B cell (primary cell): ENCODE results near the gene PCDHGA5. TPM values are rescaled to one million over a fixed set of nuclear protein-coding genes. Genes with fewer than 3 reads are reported as not detected.

Experiments used
- ATAC-seq: fragments of 200-7000 bp; cut with Tn5 transposase; one replicate; pipeline ENCODE4 v1.10.0; 2021; ENCODE audit warnings: low read depth, mild to moderate bottlenecking, moderate number of reproducible peaks, moderate library complexity
- CTCF ChIA-PET: fragments of 350-600 bp; sonication (Branson Sonifier 250); formaldehyde crosslinking; loops from one replicate; lab custom pipeline; 2021; ENCODE audit warnings: antibody characterized with exemption, inconsistent platforms; lab: Charles Lee
- POLR2A ChIA-PET: fragments of 350-600 bp; sonication (Branson Sonifier 250); formaldehyde crosslinking; loops from one replicate; lab custom pipeline; 2021; ENCODE audit warnings: antibody characterized with exemption; lab: Charles Lee
- DNase-seq: peaks from one replicate; pipeline ENCODE4 v3.0.0; 2013
- H2AFZ ChIP-seq: 2 replicates; pipeline ENCODE4 v1.6.1; 2012; ENCODE audit warnings: mild to moderate bottlenecking, low read depth, low read length; ENCODE audit not compliant: insufficient read depth, poor library complexity, severe bottlenecking
- H3K27ac ChIP-seq, 2 donors: 1 replicate in 1 of 2; 2 replicates in 1 of 2; pipeline ENCODE4 v1.5.1; 2012 to 2013; ENCODE audit warnings: low read length in 2 of 2, mild to moderate bottlenecking in 2 of 2, moderate library complexity in 1 of 2
- H3K27me3 ChIP-seq, 4 experiments: fragments of 200-600 bp in 1 of 4; sonication (generic) in 1 of 4; replicated peaks in 1 of 4; 1 replicate in 2 of 4; 2 replicates in 2 of 4; pipeline versions ENCODE4 v1.6.1 to v1.7.0; 2013 to 2016; ENCODE audit warnings: low read length in 3 of 4, mild to moderate bottlenecking in 2 of 4, mixed read lengths in 1 of 4, moderate library complexity in 1 of 4; ENCODE audit not compliant: insufficient read depth in 4 of 4, control insufficient read depth in 3 of 4; ENCODE audit errors: control extremely low read depth in 1 of 4
- H3K36me3 ChIP-seq, 2 experiments: replicated peaks in 1 of 2; 1 replicate in 1 of 2; 2 replicates in 1 of 2; pipeline versions ENCODE4 v1.6.1 to v1.7.1; 2013; ENCODE audit warnings: low read length in 1 of 2; ENCODE audit not compliant: insufficient read depth in 2 of 2, control insufficient read depth in 1 of 2; ENCODE audit errors: control extremely low read depth in 1 of 2, extremely low read depth in 1 of 2
- H3K4me1 ChIP-seq, 2 donors: fragments of 200-600 bp in 1 of 2; sonication (generic) in 1 of 2; 1 replicate in 1 of 2; 2 replicates in 1 of 2; pipeline versions ENCODE4 v1.5.1 to v1.6.1; 2013 to 2017; ENCODE audit warnings: low read length in 2 of 2; ENCODE audit not compliant: control insufficient read depth in 2 of 2, insufficient read depth in 2 of 2
- H3K4me2 ChIP-seq: replicated peaks from 2 replicates; pipeline ENCODE3; 2012; ENCODE audit warnings: mild to moderate bottlenecking, low read depth, low read length; ENCODE audit not compliant: poor library complexity, severe bottlenecking
- H3K4me3 ChIP-seq, 5 experiments: fragments of 200-600 bp in 1 of 5; sonication (generic) in 1 of 5; 1 replicate in 3 of 5; 2 replicates in 2 of 5; pipeline versions ENCODE4 v1.5.1 to v1.7.0; 2011 to 2016; ENCODE audit warnings: low read length in 4 of 5, mild to moderate bottlenecking in 4 of 5, low read depth in 2 of 5, control low read depth in 1 of 5, moderate library complexity in 1 of 5; ENCODE audit not compliant: insufficient read depth in 1 of 5; ENCODE audit errors: control extremely low read depth in 1 of 5, extremely low read depth in 1 of 5
- H3K79me2 ChIP-seq: fragments of 200-600 bp; sonication (generic); one replicate; pipeline ENCODE4 v1.6.0; 2016; ENCODE audit warnings: low read length; ENCODE audit not compliant: control insufficient read depth, insufficient read depth
- H3K9ac ChIP-seq: fragments of 200-600 bp; sonication (generic); 2 replicates; pipeline ENCODE4 v1.6.1; 2017; ENCODE audit warnings: mild to moderate bottlenecking, low read length, moderate library complexity
- H3K9me3 ChIP-seq, 3 donors: one replicate each; pipeline versions ENCODE4 v1.6.1 to v1.7.1; 2013; ENCODE audit warnings: low read length in 2 of 3; ENCODE audit not compliant: control insufficient read depth in 2 of 3, insufficient read depth in 1 of 3; ENCODE audit errors: control extremely low read depth in 1 of 3
- H4K20me1 ChIP-seq: 2 replicates; pipeline ENCODE4 v1.6.0; 2012; ENCODE audit warnings: mild to moderate bottlenecking, low read length; ENCODE audit not compliant: insufficient read depth, control insufficient read depth, poor library complexity, severe bottlenecking
- H3K27ac Mint-ChIP-seq: one replicate; pipeline ENCODE4 v1.8.0; 2021; ENCODE audit warnings: mixed read lengths
- H3K27me3 Mint-ChIP-seq: one replicate; pipeline ENCODE4 v1.8.0; 2021; ENCODE audit warnings: mixed read lengths
- H3K4me1 Mint-ChIP-seq: one replicate; pipeline ENCODE4 v1.8.0; 2021; ENCODE audit warnings: mixed read lengths
- H3K4me3 Mint-ChIP-seq: one replicate; pipeline ENCODE4 v1.8.0; 2021; ENCODE audit warnings: mixed read lengths
- H3K9me3 Mint-ChIP-seq: one replicate; pipeline ENCODE4 v1.8.0; 2022; ENCODE audit warnings: mixed read lengths; ENCODE audit not compliant: insufficient read depth
- CTCF ChIP-seq: fragments of 200-600 bp; IDR thresholded peaks from one replicate; pipeline ENCODE4 v1.8.0; 2022; ENCODE audit warnings: antibody characterized with exemption, mild to moderate bottlenecking
- EZH2 ChIP-seq: IDR thresholded peaks from 2 replicates; pipeline ENCODE4 v1.6.1; 2012; ENCODE audit warnings: borderline replicate concordance, low read depth, mild to moderate bottlenecking, moderate library complexity, low read length; ENCODE audit not compliant: insufficient read depth, poor library complexity, severe bottlenecking
- WGBS: methylation state at CpG from one replicate; pipeline ENCODE4 v1.1.5; 2013; ENCODE audit warnings: missing lambda C conversion rate; ENCODE audit not compliant: insufficient coverage; 5-methylcytosine and 5-hydroxymethylcytosine counted together
- intact Hi-C: fragments of 100-400 bp; cut with micrococcal nuclease; formaldehyde crosslinking; loops from one replicate; pipeline ENCODE4 v1.10.0; 2022
- polyA plus RNA-seq: library from polyadenylated mRNA; depleted of rRNA; stranded (reverse); fragments of >200 nt; gene quantifications from 2 replicates; pipeline ENCODE4 v1.2.3, GENCODE V29; 2012
- total RNA-seq, 2 donors: library from RNA; stranded (reverse); fragments of 120-200 nt in 1 of 2; gene quantifications; 1 replicate in 1 of 2; 2 replicates in 1 of 2; pipeline versions ENCODE4 v1.2.3 to v1.2.4, GENCODE V29; 2013 to 2022

PCDHGA5 gene
- total and polyA plus RNA-seq, 2 donors (not counting 1 experiment from before 2014, with no cell fraction given): 0.21 to 1.7 TPM

- Histone ChIP-seq H3K9me3 (peaks cover 4 to 49% (median 30%) of the 10 kb centered on the region in 3 donors), H3K36me3 (no peaks in the 10 kb centered on the region), H3K4me1 (no peaks in the 10 kb centered on the region), H3K9ac (no peak overlapping the region), H3K4me2 (no peak overlapping the region), H3K27ac (no peak overlapping the region), H2AFZ (no peak overlapping the region), H3K79me2 (no peaks in the 10 kb centered on the region), H3K4me3 (no peak overlapping the region), H4K20me1 (no peaks in the 10 kb centered on the region), H3K27me3 (peaks cover 0 to 58% (median 32%) of the 10 kb centered on the region in 4 experiments)
- no peak overlapping the region for H3K4me3 Mint-ChIP-seq
- ATAC-seq (no peak), DNase-seq (no peak)
- intact Hi-C loops: no loop called here
- POLR2A ChIA-PET: no interaction called here
- H3K27me3 Mint-ChIP-seq: peaks cover 55% of the 10 kb centered on the region
- peaks cover 9% of the 10 kb centered on the region for H3K9me3 Mint-ChIP-seq
- peaks cover 2% of the 10 kb centered on the region for H3K4me1 Mint-ChIP-seq
- CTCF ChIA-PET: interaction anchor here (1.6 kb wide), 1 partner anchor 201 kb away, joined by 4 read pairs; no protein-coding TSS in a partner anchor
- 47% methylated on average over 2 of the region's 5 CpGs for WGBS
- no peak overlapping the region for H3K27ac Mint-ChIP-seq
- TF ChIP-seq EZH2: no peak
- TF ChIP-seq CTCF: no peak
These were observed 7.8 kb upstream of the PCDHGA5 start for GRCh38 chr5:141356133-141356532.

- 54% methylated on average over 19 of the region's 19 CpGs for WGBS
- Histone ChIP-seq H3K79me2 (no peaks in the 10 kb centered on the region), H3K4me3 (no peak overlapping the region), H3K27ac (no peak overlapping the region), H4K20me1 (no peaks in the 10 kb centered on the region), H3K9me3 (peaks cover 4 to 50% (median 28%) of the 10 kb centered on the region in 3 donors), H3K27me3 (peaks cover 0 to 57% (median 30%) of the 10 kb centered on the region in 4 experiments), H3K4me2 (no peak overlapping the region), H3K9ac (no peak overlapping the region), H3K36me3 (no peaks in the 10 kb centered on the region), H2AFZ (no peak overlapping the region), H3K4me1 (no peaks in the 10 kb centered on the region)
- no peak for TF ChIP-seq EZH2
- no peak for TF ChIP-seq CTCF
- POLR2A ChIA-PET: no interaction called here
- CTCF ChIA-PET: no interaction called here
- intact Hi-C loops: no loop called here
- no peak for DNase-seq
- no peak for ATAC-seq
- Mint-ChIP-seq H3K4me1 (peaks cover 2% of the 10 kb centered on the region), H3K9me3 (peaks cover 9% of the 10 kb centered on the region), H3K27ac (no peak overlapping the region), H3K4me3 (no peak overlapping the region), H3K27me3 (peaks cover 55% of the 10 kb centered on the region)
These were observed 7.0 kb upstream of the PCDHGA5 start for GRCh38 chr5:141356950-141357349.
